Fibroblast of the conjunctiva (primary cell): ENCODE results near the gene GNAT3.

ENCODE experiments used
- DNase-seq: peaks from one replicate; pipeline ENCODE4 v3.0.0-alpha.2; 2010; ENCODE audit warnings: low read depth

Gene GNAT3

GRCh38 chr7:80511964-80512363 lies at the start of gene GNAT3:
GNAT3 (minus strand) TSS chr7:80512064; CDS start chr7:80511926, 138 bp downstream.
- DNase-seq: no peak

- DNase-seq: no peak
Observed at GRCh38 chr7:80558116-80558515, 46.3 kb upstream of the GNAT3 start.

GRCh38 chr7:80552031-80552694 lies 40.3 kb upstream of the GNAT3 start:
- DNase-seq: no peak

GRCh38 chr7:80550005-80550404 lies 38.1 kb upstream of the GNAT3 start:
- DNase-seq: no peak

GRCh38 chr7:80548840-80549530 lies 37.1 kb upstream of the GNAT3 start:
- no peak for DNase-seq

- peak; percentile 85 for DNase-seq
Observed at GRCh38 chr7:80542398-80542797, 30.5 kb upstream of the GNAT3 start.

GRCh38 chr7:80540836-80541235 lies 29.0 kb upstream of the GNAT3 start:
- no peak for DNase-seq

- no peak for DNase-seq
Observed at GRCh38 chr7:80537091-80537490, 25.2 kb upstream of the GNAT3 start.

- no peak for DNase-seq
Observed at GRCh38 chr7:80536426-80536825, 24.6 kb upstream of the GNAT3 start.

- DNase-seq: no peak
Observed at GRCh38 chr7:80533287-80533686, 21.4 kb upstream of the GNAT3 start.

- no peak for DNase-seq
Observed at GRCh38 chr7:80532153-80532552, 20.3 kb upstream of the GNAT3 start.

- DNase-seq: no peak
Observed at GRCh38 chr7:80530136-80530535, 18.3 kb upstream of the GNAT3 start.

GRCh38 chr7:80529362-80529761 lies 17.5 kb upstream of the GNAT3 start:
- no peak for DNase-seq

- no peak for DNase-seq
Observed at GRCh38 chr7:80528689-80529088, 16.8 kb upstream of the GNAT3 start.

GRCh38 chr7:80526472-80526871 lies 14.6 kb upstream of the GNAT3 start:
- DNase-seq: no peak

GRCh38 chr7:80524693-80525092 lies 12.8 kb upstream of the GNAT3 start:
- no peak for DNase-seq

- no peak for DNase-seq
Observed at GRCh38 chr7:80521809-80522208, 9.9 kb upstream of the GNAT3 start.

- no peak for DNase-seq
Observed at GRCh38 chr7:80520199-80520598, 8.3 kb upstream of the GNAT3 start.

- DNase-seq: no peak
Observed at GRCh38 chr7:80517282-80517747, 5.5 kb upstream of the GNAT3 start.

- DNase-seq: no peak
Observed at GRCh38 chr7:80515298-80515697, 3.4 kb upstream of the GNAT3 start.

- no peak for DNase-seq
Observed at GRCh38 chr7:80510021-80510420, 1.8 kb downstream of the GNAT3 start.

- DNase-seq: no peak
Observed at GRCh38 chr7:80508440-80508839, 3.4 kb downstream of the GNAT3 start.

GRCh38 chr7:80505900-80506500 lies 5.9 kb downstream of the GNAT3 start:
- DNase-seq: no peak
